Measurements from ENCODE around the gene MPEG1. TPM values are rescaled to one million over a fixed set of nuclear protein-coding genes. Genes with fewer than 3 reads are reported as not detected.
A peak's percentile ranks its signal among the peaks of the same experiment; 100 is the strongest.

The MPEG1 gene
- total RNA-seq, 1 experiment from 2014 or later, result not detected

- in situ Hi-C loops (cut with HindIII; ENCODE audit: low pct_unique_long_range_greater_than_20kb, low sequenced_read_pairs), result no loop called here
- no peak for DNase-seq (ENCODE audit: low read depth)
These were observed 9.8 kb upstream of the MPEG1 start for GRCh38 chr11:59222464-59223060.

GRCh38 chr11:59221441-59221840 is 8.7 kb upstream of the MPEG1 start:
- in situ Hi-C loops (cut with HindIII; ENCODE audit: low pct_unique_long_range_greater_than_20kb, low sequenced_read_pairs), result no loop called here

GRCh38 chr11:59219836-59220235 is 7.1 kb upstream of the MPEG1 start:
- in situ Hi-C loops (cut with HindIII; ENCODE audit: low pct_unique_long_range_greater_than_20kb, low sequenced_read_pairs), result no loop called here

More at GRCh38 chr11:59221441-59221840, 8.7 kb upstream of the MPEG1 start:
- no peak for DNase-seq (ENCODE audit: low read depth)

GRCh38 chr11:59218893-59219292 is 6.2 kb upstream of the MPEG1 start:
- in situ Hi-C loops (cut with HindIII; ENCODE audit: low pct_unique_long_range_greater_than_20kb, low sequenced_read_pairs), result no loop called here
- DNase-seq (ENCODE audit: low read depth), result no peak

More at GRCh38 chr11:59219836-59220235, 7.1 kb upstream of the MPEG1 start:
- no peak for DNase-seq (ENCODE audit: low read depth)

GRCh38 chr11:59218319-59218718 is 5.6 kb upstream of the MPEG1 start:
- no peak for DNase-seq (ENCODE audit: low read depth)
- in situ Hi-C loops (cut with HindIII; ENCODE audit: low pct_unique_long_range_greater_than_20kb, low sequenced_read_pairs), result no loop called here

- no peak for DNase-seq (ENCODE audit: low read depth)
- in situ Hi-C loops (cut with HindIII; ENCODE audit: low pct_unique_long_range_greater_than_20kb, low sequenced_read_pairs), result no loop called here
These were observed 4.2 kb upstream of the MPEG1 start for GRCh38 chr11:59216641-59217564.

- DNase-seq (ENCODE audit: low read depth), result no peak
- in situ Hi-C loops (cut with HindIII; ENCODE audit: low pct_unique_long_range_greater_than_20kb, low sequenced_read_pairs), result no loop called here
These were observed 1.6 kb upstream of the MPEG1 start for GRCh38 chr11:59214141-59214893.

GRCh38 chr11:59212222-59212621 is 505 bp downstream of the MPEG1 start:
- in situ Hi-C loops (cut with HindIII; ENCODE audit: low pct_unique_long_range_greater_than_20kb, low sequenced_read_pairs), result no loop called here
- no peak for DNase-seq (ENCODE audit: low read depth)

- DNase-seq (ENCODE audit: low read depth), result no peak
- in situ Hi-C loops (cut with HindIII; ENCODE audit: low pct_unique_long_range_greater_than_20kb, low sequenced_read_pairs), result no loop called here
These were observed 3.8 kb downstream of the MPEG1 start for GRCh38 chr11:59208956-59209355.

GRCh38 chr11:59207988-59208451 is 4.7 kb downstream of the MPEG1 start:
- in situ Hi-C loops (cut with HindIII; ENCODE audit: low pct_unique_long_range_greater_than_20kb, low sequenced_read_pairs), result no loop called here
- DNase-seq (ENCODE audit: low read depth), result peak; percentile 30

- DNase-seq (ENCODE audit: low read depth), result peak; percentile 7
- in situ Hi-C loops (cut with HindIII; ENCODE audit: low pct_unique_long_range_greater_than_20kb, low sequenced_read_pairs), result no loop called here
These were observed 6.1 kb downstream of the MPEG1 start for GRCh38 chr11:59206635-59207034.

GRCh38 chr11:59205648-59206047 is 7.1 kb downstream of the MPEG1 start:
- in situ Hi-C loops (cut with HindIII; ENCODE audit: low pct_unique_long_range_greater_than_20kb, low sequenced_read_pairs), result no loop called here
- no peak for DNase-seq (ENCODE audit: low read depth)

GRCh38 chr11:59204746-59205145 is 8.0 kb downstream of the MPEG1 start:
- no peak for DNase-seq (ENCODE audit: low read depth)
- in situ Hi-C loops (cut with HindIII; ENCODE audit: low pct_unique_long_range_greater_than_20kb, low sequenced_read_pairs), result no loop called here

GRCh38 chr11:59201353-59201752 is 11.4 kb downstream of the MPEG1 start:
- DNase-seq (ENCODE audit: low read depth), result no peak
- in situ Hi-C loops (cut with HindIII; ENCODE audit: low pct_unique_long_range_greater_than_20kb, low sequenced_read_pairs), result no loop called here

GRCh38 chr11:59200423-59200746 is 12.3 kb downstream of the MPEG1 start:
- no peak for DNase-seq (ENCODE audit: low read depth)
- in situ Hi-C loops (cut with HindIII; ENCODE audit: low pct_unique_long_range_greater_than_20kb, low sequenced_read_pairs), result no loop called here

- in situ Hi-C loops (cut with HindIII; ENCODE audit: low pct_unique_long_range_greater_than_20kb, low sequenced_read_pairs), result no loop called here
- no peak for DNase-seq (ENCODE audit: low read depth)
These were observed 12.9 kb downstream of the MPEG1 start for GRCh38 chr11:59199546-59200422.

GRCh38 chr11:59198726-59199125 is 14.0 kb downstream of the MPEG1 start:
- in situ Hi-C loops (cut with HindIII; ENCODE audit: low pct_unique_long_range_greater_than_20kb, low sequenced_read_pairs), result no loop called here
- no peak for DNase-seq (ENCODE audit: low read depth)

GRCh38 chr11:59197991-59198390 is 14.7 kb downstream of the MPEG1 start:
- in situ Hi-C loops (cut with HindIII; ENCODE audit: low pct_unique_long_range_greater_than_20kb, low sequenced_read_pairs), result no loop called here
- no peak for DNase-seq (ENCODE audit: low read depth)

Measured in Caki2 (cell line).